Mucosa of stomach (tissue), 1 donor: ENCODE measurements around the gene ZSWIM5.
"Not testable (repeated sequence)": the region's sequence is repeated elsewhere in the genome, so short reads cannot be mapped to it uniquely, and the experiment has no call there.

ENCODE experiments used
- H3K27me3 ChIP-seq: one replicate; pipeline ENCODE4 v1.7.0; 2013; ENCODE audit warnings: mild to moderate bottlenecking, low read length; ENCODE audit not compliant: control insufficient read depth, insufficient read depth
- H3K36me3 ChIP-seq: one replicate; pipeline ENCODE4 v1.7.0; 2013; ENCODE audit warnings: low read length; ENCODE audit not compliant: control insufficient read depth, insufficient read depth
- H3K4me1 ChIP-seq: one replicate; pipeline ENCODE4 v1.7.0; 2013; ENCODE audit warnings: mild to moderate bottlenecking, low read length; ENCODE audit not compliant: control insufficient read depth, insufficient read depth
- H3K4me3 ChIP-seq: one replicate; pipeline ENCODE4 v1.7.0; 2013; ENCODE audit warnings: low read length
- H3K9ac ChIP-seq: one replicate; pipeline ENCODE4 v1.7.0; 2013; ENCODE audit warnings: mild to moderate bottlenecking, low read length, moderate library complexity
- H3K9me3 ChIP-seq: one replicate; pipeline ENCODE4 v1.7.0; 2013; ENCODE audit warnings: mild to moderate bottlenecking, low read length, moderate library complexity; ENCODE audit not compliant: control insufficient read depth
- donor health status: Pancreatic carcinoma.

The ZSWIM5 gene

GRCh38 chr1:45198185-45198584 lies 8.2 kb downstream of the ZSWIM5 start:
- H3K9ac ChIP-seq = no peak overlapping the region
- no peaks in the 10 kb centered on the region for H3K9me3 ChIP-seq
- H3K4me3 ChIP-seq = no peak overlapping the region
- H3K4me1 ChIP-seq = no peaks in the 10 kb centered on the region
- no peaks in the 10 kb centered on the region for H3K36me3 ChIP-seq
- H3K27me3 ChIP-seq = no peaks in the 10 kb centered on the region

- H3K27me3 ChIP-seq = no peaks in the 10 kb centered on the region
Measured at GRCh38 chr1:45196863-45197262, 9.5 kb downstream of the ZSWIM5 start.

GRCh38 chr1:45191418-45191783 lies 15.0 kb downstream of the ZSWIM5 start:
- Histone ChIP-seq H3K4me1 (no peaks in the 10 kb centered on the region), H3K36me3 (no peaks in the 10 kb centered on the region), H3K27me3 (no peaks in the 10 kb centered on the region), H3K9me3 (no peaks in the 10 kb centered on the region), H3K9ac (no peak overlapping the region), H3K4me3 (no peak overlapping the region)

More at GRCh38 chr1:45196863-45197262, 9.5 kb downstream of the ZSWIM5 start:
- no peaks in the 10 kb centered on the region for H3K9me3 ChIP-seq
- H3K36me3 ChIP-seq = no peaks in the 10 kb centered on the region
- no peak overlapping the region for H3K9ac ChIP-seq
- no peaks in the 10 kb centered on the region for H3K4me1 ChIP-seq
- no peak overlapping the region for H3K4me3 ChIP-seq

- H3K4me1 ChIP-seq = no peaks in the 10 kb centered on the region
- H3K9me3 ChIP-seq = no peaks in the 10 kb centered on the region
- H3K27me3 ChIP-seq = no peaks in the 10 kb centered on the region
- no peak overlapping the region for H3K4me3 ChIP-seq
- no peaks in the 10 kb centered on the region for H3K36me3 ChIP-seq
- no peak overlapping the region for H3K9ac ChIP-seq
Measured at GRCh38 chr1:45187725-45188124, 18.7 kb downstream of the ZSWIM5 start.

GRCh38 chr1:45179918-45180519 lies 26.4 kb downstream of the ZSWIM5 start:
- not testable (repeated sequence) for H3K36me3 ChIP-seq, H3K4me3 ChIP-seq, H3K9me3 ChIP-seq, H3K27me3 ChIP-seq, H3K9ac ChIP-seq, H3K4me1 ChIP-seq

- H3K4me3 ChIP-seq = no peak overlapping the region
- H3K27me3 ChIP-seq = no peaks in the 10 kb centered on the region
- H3K4me1 ChIP-seq = peaks cover 3% of the 10 kb centered on the region
- H3K9me3 ChIP-seq = no peaks in the 10 kb centered on the region
- H3K36me3 ChIP-seq = no peaks in the 10 kb centered on the region
- no peak overlapping the region for H3K9ac ChIP-seq
Measured at GRCh38 chr1:45177452-45177851, 29.0 kb downstream of the ZSWIM5 start.

- Histone ChIP-seq H3K4me3 (no peak overlapping the region), H3K27me3 (no peaks in the 10 kb centered on the region), H3K9ac (no peak overlapping the region), H3K9me3 (no peaks in the 10 kb centered on the region), H3K4me1 (peaks cover 3% of the 10 kb centered on the region), H3K36me3 (no peaks in the 10 kb centered on the region)
Measured at GRCh38 chr1:45172764-45173163, 33.6 kb downstream of the ZSWIM5 start.

GRCh38 chr1:45172005-45172404 lies 34.4 kb downstream of the ZSWIM5 start:
- Histone ChIP-seq H3K9ac (no peak overlapping the region), H3K9me3 (no peaks in the 10 kb centered on the region), H3K27me3 (no peaks in the 10 kb centered on the region)

GRCh38 chr1:45171575-45171974 lies 34.8 kb downstream of the ZSWIM5 start:
- Histone ChIP-seq H3K4me3 (no peak overlapping the region), H3K36me3 (no peaks in the 10 kb centered on the region), H3K9ac (no peak overlapping the region), H3K4me1 (peaks cover 3% of the 10 kb centered on the region), H3K9me3 (no peaks in the 10 kb centered on the region), H3K27me3 (no peaks in the 10 kb centered on the region)

More at GRCh38 chr1:45172005-45172404, 34.4 kb downstream of the ZSWIM5 start:
- no peak overlapping the region for H3K4me3 ChIP-seq
- H3K4me1 ChIP-seq = peaks cover 3% of the 10 kb centered on the region
- H3K36me3 ChIP-seq = no peaks in the 10 kb centered on the region

GRCh38 chr1:45170151-45170742 lies 36.2 kb downstream of the ZSWIM5 start:
- peaks cover 3% of the 10 kb centered on the region for H3K4me1 ChIP-seq
- no peak overlapping the region for H3K4me3 ChIP-seq
- H3K9ac ChIP-seq = no peak overlapping the region
- no peaks in the 10 kb centered on the region for H3K9me3 ChIP-seq
- H3K27me3 ChIP-seq = no peaks in the 10 kb centered on the region
- no peaks in the 10 kb centered on the region for H3K36me3 ChIP-seq

- H3K36me3 ChIP-seq, H3K4me3 ChIP-seq, H3K4me1 ChIP-seq, H3K9ac ChIP-seq, H3K9me3 ChIP-seq, H3K27me3 ChIP-seq: not testable (repeated sequence)
Measured at GRCh38 chr1:45167947-45168346, 38.5 kb downstream of the ZSWIM5 start.

- H3K9me3 ChIP-seq, H3K9ac ChIP-seq, H3K4me1 ChIP-seq, H3K36me3 ChIP-seq, H3K4me3 ChIP-seq, H3K27me3 ChIP-seq: not testable (repeated sequence)
Measured at GRCh38 chr1:45164307-45164706, 42.1 kb downstream of the ZSWIM5 start.

GRCh38 chr1:45163111-45163510 lies 43.3 kb downstream of the ZSWIM5 start:
- not testable (repeated sequence) for H3K4me1 ChIP-seq, H3K9me3 ChIP-seq, H3K9ac ChIP-seq, H3K27me3 ChIP-seq, H3K4me3 ChIP-seq, H3K36me3 ChIP-seq
